Measurements from ENCODE around the gene ACBD5. TPM values are rescaled to one million over a fixed set of nuclear protein-coding genes. Genes with fewer than 3 reads are reported as not detected.
A peak's percentile ranks its signal among the peaks of the same experiment; 100 is the strongest.

Gene ACBD5
- total and polyA plus RNA-seq, 7 donors, result 11.5 to 36.8 (median 19.6) TPM

GRCh38 chr10:27252267-27253000 lies 11.8 kb upstream of the ACBD5 start:
- peak overlapping the region; percentile 53 to 64 (median 58) for H3K4me3 ChIP-seq
- 13 to 15% methylated on average over 63 of the region's 63 CpGs for WGBS, 2 donors
- H3K4me1 ChIP-seq, result no peaks in the 10 kb centered on the region
- no peaks in the 10 kb centered on the region for H3K36me3 ChIP-seq
- DNase-seq, result no peak
- intact Hi-C loops (cut with DNase I), result no loop called here
- no peaks in the 10 kb centered on the region for H3K9me3 ChIP-seq
- no peak for TF ChIP-seq POLR2A (IDR thresholded peaks at IDR 0.05)
- peak in 1 of 4 experiments; percentile 77 for TF ChIP-seq CTCF (IDR thresholded peaks at IDR 0.05)
- TF ChIP-seq POLR2AphosphoS5 (IDR thresholded peaks at IDR 0.05), result peak in 1 of 4 donors; percentile 33
- no peak for TF ChIP-seq EP300 (IDR thresholded peaks at IDR 0.05)
- peaks cover 0 to 12% (median 5%) of the 10 kb centered on the region in 3 donors for H3K27me3 ChIP-seq
- peak overlapping the region; percentile 66 to 81 (median 72) for H3K27ac ChIP-seq

DNA sequence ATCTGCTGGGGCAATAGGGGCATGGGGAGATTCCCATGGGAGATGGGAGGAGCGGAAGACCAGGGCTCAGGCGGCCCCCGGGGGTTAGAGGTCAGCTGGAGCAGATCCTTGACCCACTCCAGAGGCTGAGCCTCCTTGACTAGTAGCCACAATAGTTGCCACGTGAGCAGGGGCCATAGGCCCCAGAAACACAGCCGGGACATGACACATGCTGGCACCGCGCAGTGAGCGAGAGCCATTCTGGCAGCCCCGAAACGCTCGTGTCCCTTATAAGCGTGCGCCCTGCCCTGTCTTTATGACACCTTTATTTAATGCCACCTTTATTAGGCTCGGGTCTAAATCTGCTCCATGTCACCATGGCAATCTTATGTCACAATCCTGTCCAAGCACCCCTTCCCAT lies 11.0 kb upstream of the ACBD5 start:
- 95 to 98% methylated on average over 14 of the region's 14 CpGs for WGBS, 2 donors
- Histone ChIP-seq H3K27me3 (peaks cover 0 to 9% (median 0%) of the 10 kb centered on the region in 3 donors), H3K4me1 (no peaks in the 10 kb centered on the region), H3K4me3 (no peak overlapping the region), H3K9me3 (no peaks in the 10 kb centered on the region), H3K27ac (no peak overlapping the region), H3K36me3 (no peaks in the 10 kb centered on the region)
- no peak for TF ChIP-seq CTCF (IDR thresholded peaks at IDR 0.05)
- no peak for TF ChIP-seq EP300 (IDR thresholded peaks at IDR 0.05)
- no peak for TF ChIP-seq POLR2A (IDR thresholded peaks at IDR 0.05)
- TF ChIP-seq POLR2AphosphoS5 (IDR thresholded peaks at IDR 0.05), result no peak
- intact Hi-C loops (cut with DNase I), result no loop called here
- DNase-seq, result no peak

- Histone ChIP-seq H3K27me3 (no peaks in the 10 kb centered on the region), H3K9me3 (no peaks in the 10 kb centered on the region), H3K4me1 (peaks cover 0 to 5% (median 2%) of the 10 kb centered on the region in 4 donors), H3K36me3 (no peaks in the 10 kb centered on the region), H3K27ac (no peak overlapping the region), H3K4me3 (no peak overlapping the region)
- 91 to 93% methylated on average over 4 of the region's 4 CpGs for WGBS, 2 donors
- no peak for DNase-seq
- intact Hi-C loops (cut with DNase I), result no loop called here
- TF ChIP-seq EP300 (IDR thresholded peaks at IDR 0.05), result no peak
- no peak for TF ChIP-seq POLR2A (IDR thresholded peaks at IDR 0.05)
- no peak for TF ChIP-seq CTCF (IDR thresholded peaks at IDR 0.05)
- TF ChIP-seq POLR2AphosphoS5 (IDR thresholded peaks at IDR 0.05), result no peak
Observed at GRCh38 chr10:27248215-27248614, 7.6 kb upstream of the ACBD5 start.

DNA sequence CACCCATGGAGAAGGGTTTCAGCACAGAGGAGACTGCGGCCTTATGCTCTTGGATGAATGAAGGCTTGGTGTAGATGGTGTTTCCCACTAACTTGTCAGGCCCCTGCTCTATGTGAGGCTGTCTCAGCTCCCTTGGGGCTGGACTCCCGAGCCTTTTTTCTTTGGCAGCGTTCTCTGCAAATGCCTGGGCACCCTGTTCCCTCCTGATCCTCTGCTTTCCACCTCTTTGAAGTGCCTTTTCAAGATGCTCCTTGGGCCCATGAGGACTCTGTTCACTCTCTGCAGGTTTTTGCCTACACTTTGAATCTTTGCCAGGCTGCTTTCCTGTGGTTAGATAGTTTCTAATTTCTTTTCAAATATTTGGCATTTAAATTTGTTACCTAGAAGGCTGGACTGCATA lies 6.8 kb upstream of the ACBD5 start:
- Histone ChIP-seq H3K27ac (no peak overlapping the region), H3K4me1 (peaks cover 0 to 8% (median 4%) of the 10 kb centered on the region in 4 donors), H3K36me3 (no peaks in the 10 kb centered on the region), H3K27me3 (no peaks in the 10 kb centered on the region), H3K4me3 (no peak overlapping the region), H3K9me3 (no peaks in the 10 kb centered on the region)
- DNase-seq, result no peak
- TF ChIP-seq CTCF (IDR thresholded peaks at IDR 0.05) (no peak), EP300 (IDR thresholded peaks at IDR 0.05) (no peak), POLR2A (IDR thresholded peaks at IDR 0.05) (no peak), POLR2AphosphoS5 (IDR thresholded peaks at IDR 0.05) (no peak)
- 94 to 97% methylated on average over 3 of the region's 3 CpGs for WGBS, 2 donors
- intact Hi-C loops (cut with DNase I), result no loop called here
